ENCODE measurements around the gene ERCC6.

The ERCC6 gene

GRCh38 chr10:49519717-49520116, 19.2 kb downstream of the ERCC6 start:
- H3K27me3 Mint-ChIP-seq = no peaks in the 10 kb centered on the region
- no peaks in the 10 kb centered on the region for H3K9me3 Mint-ChIP-seq

GRCh38 chr10:49518982-49519578, 19.8 kb downstream of the ERCC6 start:
- no peaks in the 10 kb centered on the region for H3K27me3 Mint-ChIP-seq
- H3K36me3 Mint-ChIP-seq (ENCODE audit: insufficient read depth) = peaks cover 28% of the 10 kb centered on the region
- peaks cover 9% of the 10 kb centered on the region for H3K4me1 Mint-ChIP-seq
- H3K9me3 Mint-ChIP-seq = no peaks in the 10 kb centered on the region
- H3K27ac Mint-ChIP-seq (ENCODE audit: low read depth) = no peak overlapping the region
- peak; percentile 43 for ATAC-seq (replicated peaks; ENCODE audit: extremely low read depth, poor library complexity, severe bottlenecking)
- DNase-seq (ENCODE audit: low spot score in 2 of 2) = no peak
- H3K4me3 Mint-ChIP-seq = no peak overlapping the region

More at GRCh38 chr10:49519717-49520116, 19.2 kb downstream of the ERCC6 start:
- Mint-ChIP-seq H3K4me3 (no peak overlapping the region), H3K27ac (ENCODE audit: low read depth) (no peak overlapping the region), H3K4me1 (peaks cover 9% of the 10 kb centered on the region), H3K36me3 (ENCODE audit: insufficient read depth) (peaks cover 34% of the 10 kb centered on the region)
- ATAC-seq (replicated peaks; ENCODE audit: extremely low read depth, poor library complexity, severe bottlenecking) (no peak), DNase-seq (ENCODE audit: low spot score in 2 of 2) (no peak)

- no peak for ATAC-seq (replicated peaks; ENCODE audit: extremely low read depth, poor library complexity, severe bottlenecking)
- no peak for DNase-seq (ENCODE audit: low spot score in 2 of 2)
- H3K9me3 Mint-ChIP-seq = no peaks in the 10 kb centered on the region
- H3K27me3 Mint-ChIP-seq = no peaks in the 10 kb centered on the region
- no peak overlapping the region for H3K4me3 Mint-ChIP-seq
- peaks cover 9% of the 10 kb centered on the region for H3K4me1 Mint-ChIP-seq
- H3K36me3 Mint-ChIP-seq (ENCODE audit: insufficient read depth) = peaks cover 27% of the 10 kb centered on the region
- no peak overlapping the region for H3K27ac Mint-ChIP-seq (ENCODE audit: low read depth)
Measured at GRCh38 chr10:49518566-49518965, 20.4 kb downstream of the ERCC6 start.

DNA sequence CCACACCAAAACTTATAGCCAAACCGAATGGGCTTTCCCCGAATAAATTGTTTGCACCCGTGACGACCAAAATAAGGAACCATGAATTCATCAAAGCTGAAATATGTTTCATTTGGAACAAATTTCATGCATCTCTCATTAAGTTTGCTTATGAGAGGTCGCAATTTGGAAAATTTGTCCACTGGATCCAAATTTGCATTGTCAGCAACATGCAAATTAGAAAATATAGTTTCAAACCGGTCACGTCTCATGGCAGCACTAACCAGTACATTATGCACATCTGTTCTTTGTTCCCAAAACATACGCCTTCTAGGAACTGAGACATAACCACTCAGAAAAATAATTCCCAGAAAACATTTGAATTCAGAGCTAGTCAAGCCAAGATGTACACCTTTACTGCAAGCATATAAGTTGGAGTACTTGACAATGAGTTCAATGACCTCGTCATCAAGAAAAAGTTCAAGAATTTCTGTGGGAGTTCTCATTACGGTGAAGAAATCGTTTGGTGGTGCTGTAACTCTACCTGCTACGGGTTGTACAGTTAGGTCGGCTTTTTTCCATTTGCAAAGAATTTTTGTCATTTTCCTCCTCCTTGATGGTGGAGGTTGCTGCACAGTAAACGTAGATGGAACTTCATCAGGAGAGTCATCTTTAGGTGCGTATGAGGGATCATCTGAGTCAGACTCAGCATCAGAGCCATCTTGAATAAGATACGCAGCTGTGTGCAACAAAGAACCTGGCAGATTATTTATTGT, 22.5 kb downstream of the ERCC6 start:
- no peak for DNase-seq (ENCODE audit: low spot score in 2 of 2)
- H3K4me1 Mint-ChIP-seq = peaks cover 15% of the 10 kb centered on the region
- no peak overlapping the region for H3K4me3 Mint-ChIP-seq
- H3K9me3 Mint-ChIP-seq = no peaks in the 10 kb centered on the region
- no peak overlapping the region for H3K27ac Mint-ChIP-seq (ENCODE audit: low read depth)
- H3K27me3 Mint-ChIP-seq = no peaks in the 10 kb centered on the region
- ATAC-seq (replicated peaks; ENCODE audit: extremely low read depth, poor library complexity, severe bottlenecking) = no peak
- peaks cover 19% of the 10 kb centered on the region for H3K36me3 Mint-ChIP-seq (ENCODE audit: insufficient read depth)

DNA sequence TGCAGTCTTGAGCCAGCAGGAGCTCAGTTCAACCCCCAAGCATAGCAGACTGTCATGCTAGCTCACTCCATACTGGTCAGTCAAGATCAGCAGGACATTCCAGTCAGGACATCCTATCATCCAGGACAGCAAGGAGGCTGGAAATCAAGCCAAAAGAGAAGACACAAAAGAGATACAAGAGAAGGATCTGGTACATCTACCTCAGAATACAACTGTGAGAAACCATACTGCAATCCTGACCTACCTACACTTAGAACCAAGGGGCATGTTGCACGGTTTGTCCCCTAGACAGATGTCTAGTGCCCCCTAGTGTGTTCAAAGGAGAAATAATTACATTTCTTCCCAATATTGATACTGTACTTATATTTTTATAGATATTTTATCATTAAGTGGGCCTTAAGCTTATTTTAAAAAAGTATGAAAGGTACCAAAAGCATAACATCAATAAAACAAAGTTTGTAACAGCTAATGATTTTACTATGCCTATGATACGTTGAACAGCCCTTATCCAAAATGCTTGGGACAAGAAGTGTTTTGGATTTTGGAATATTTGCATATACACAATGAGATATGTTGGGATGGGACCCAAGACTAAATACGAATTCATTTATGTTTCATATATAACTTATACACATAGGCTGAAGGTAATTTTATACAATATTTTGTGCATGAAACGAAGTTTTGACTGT, 26.7 kb downstream of the ERCC6 start:
- H3K36me3 Mint-ChIP-seq (ENCODE audit: insufficient read depth) = peaks cover 16% of the 10 kb centered on the region

GRCh38 chr10:49509771-49510303, 29.1 kb downstream of the ERCC6 start:
- H3K4me3 Mint-ChIP-seq = no peak overlapping the region
- ATAC-seq (replicated peaks; ENCODE audit: extremely low read depth, poor library complexity, severe bottlenecking) (no peak), DNase-seq (ENCODE audit: low spot score in 2 of 2) (no peak)
- H3K9me3 Mint-ChIP-seq = no peaks in the 10 kb centered on the region
- no peak overlapping the region for H3K27ac Mint-ChIP-seq (ENCODE audit: low read depth)
- peaks cover 35% of the 10 kb centered on the region for H3K4me1 Mint-ChIP-seq
- H3K36me3 Mint-ChIP-seq (ENCODE audit: insufficient read depth) = peaks cover 4% of the 10 kb centered on the region
- no peaks in the 10 kb centered on the region for H3K27me3 Mint-ChIP-seq

More for the DNA sequence above, 26.7 kb downstream of the ERCC6 start:
- Mint-ChIP-seq H3K27ac (ENCODE audit: low read depth) (no peak overlapping the region), H3K27me3 (no peaks in the 10 kb centered on the region), H3K9me3 (no peaks in the 10 kb centered on the region), H3K4me1 (peaks cover 27% of the 10 kb centered on the region), H3K4me3 (no peak overlapping the region)
- ATAC-seq (replicated peaks; ENCODE audit: extremely low read depth, poor library complexity, severe bottlenecking) (peak; percentile 45), DNase-seq (ENCODE audit: low spot score in 2 of 2) (no peak)

DNA sequence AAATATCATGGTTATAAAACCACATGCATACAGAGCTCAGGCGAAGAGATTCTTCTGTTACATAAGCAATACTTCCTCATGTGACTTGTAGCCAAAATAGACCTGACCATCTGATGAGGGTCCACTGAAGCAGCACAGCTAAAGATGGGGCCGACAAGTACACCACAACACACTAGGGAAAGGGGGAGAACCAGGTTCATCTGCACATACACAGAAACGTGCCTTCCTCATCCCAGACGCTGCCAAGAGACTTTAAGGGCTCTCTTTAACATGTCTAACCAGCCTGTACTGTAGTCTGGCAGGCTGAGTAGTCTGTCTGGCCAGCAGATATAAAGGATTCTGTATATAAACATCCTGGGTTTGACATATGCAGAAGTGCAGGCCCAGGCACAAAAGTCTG, 30.3 kb downstream of the ERCC6 start:
- Mint-ChIP-seq H3K27me3 (no peaks in the 10 kb centered on the region), H3K4me3 (peak overlapping the region; percentile 23), H3K27ac (ENCODE audit: low read depth) (no peak overlapping the region), H3K4me1 (peaks cover 35% of the 10 kb centered on the region), H3K9me3 (no peaks in the 10 kb centered on the region), H3K36me3 (ENCODE audit: insufficient read depth) (peaks cover 4% of the 10 kb centered on the region)
- DNase-seq (ENCODE audit: low spot score in 2 of 2) (no peak), ATAC-seq (replicated peaks; ENCODE audit: extremely low read depth, poor library complexity, severe bottlenecking) (no peak)

- DNase-seq (ENCODE audit: low spot score in 2 of 2) (peak in 1 of 2 donors; percentile 25), ATAC-seq (replicated peaks; ENCODE audit: extremely low read depth, poor library complexity, severe bottlenecking) (peak; percentile 92)
- Mint-ChIP-seq H3K27me3 (no peaks in the 10 kb centered on the region), H3K27ac (ENCODE audit: low read depth) (no peak overlapping the region), H3K4me3 (peak overlapping the region; percentile 23), H3K36me3 (ENCODE audit: insufficient read depth) (peaks cover 4% of the 10 kb centered on the region), H3K4me1 (peaks cover 35% of the 10 kb centered on the region), H3K9me3 (no peaks in the 10 kb centered on the region)
Measured at GRCh38 chr10:49508249-49508648, 30.7 kb downstream of the ERCC6 start.

DNA sequence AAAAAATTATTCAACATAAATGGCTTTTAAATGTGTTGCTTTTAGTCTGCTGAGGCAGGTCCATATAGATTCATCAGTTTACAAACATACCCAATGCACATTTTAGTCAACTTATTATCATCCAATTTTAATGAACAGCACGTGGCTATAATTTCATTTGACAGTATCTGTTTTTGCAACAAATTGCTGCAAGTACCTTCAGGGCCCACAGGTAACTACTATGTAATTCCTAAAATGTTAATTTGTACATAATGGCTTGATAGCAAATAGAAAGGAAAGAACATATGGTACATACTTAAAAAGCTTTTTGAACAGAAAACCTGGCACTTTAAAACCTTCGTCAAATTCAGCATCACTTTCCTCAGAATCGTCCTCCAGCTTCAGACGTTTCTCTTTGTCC, 33.3 kb downstream of the ERCC6 start:
- Mint-ChIP-seq H3K4me1 (peaks cover 30% of the 10 kb centered on the region), H3K36me3 (ENCODE audit: insufficient read depth) (peaks cover 4% of the 10 kb centered on the region), H3K27me3 (no peaks in the 10 kb centered on the region), H3K27ac (ENCODE audit: low read depth) (no peak overlapping the region), H3K9me3 (no peaks in the 10 kb centered on the region), H3K4me3 (no peak overlapping the region)
- no peak for ATAC-seq (replicated peaks; ENCODE audit: extremely low read depth, poor library complexity, severe bottlenecking)
- no peak for DNase-seq (ENCODE audit: low spot score in 2 of 2)

DNA sequence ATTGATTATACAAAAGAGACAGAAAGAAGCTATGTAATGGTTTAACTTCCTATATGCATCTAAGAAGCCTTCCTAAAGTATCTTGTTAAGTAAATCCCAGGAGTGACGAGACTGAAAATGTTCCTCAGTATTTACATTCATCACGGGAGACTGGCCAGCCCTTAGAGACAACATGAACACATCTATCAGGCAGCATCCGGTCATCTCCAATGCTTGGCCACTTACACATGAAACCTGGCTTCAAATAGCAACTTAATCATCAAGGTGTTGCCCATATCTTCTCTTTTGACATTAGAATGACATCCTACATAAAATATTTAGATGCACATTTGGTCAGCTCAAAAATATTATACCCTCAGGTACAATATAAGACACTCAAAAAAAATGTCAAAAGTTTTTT, 33.8 kb downstream of the ERCC6 start:
- Mint-ChIP-seq H3K36me3 (ENCODE audit: insufficient read depth) (peaks cover 4% of the 10 kb centered on the region), H3K4me3 (no peak overlapping the region), H3K9me3 (no peaks in the 10 kb centered on the region), H3K4me1 (peaks cover 25% of the 10 kb centered on the region), H3K27me3 (no peaks in the 10 kb centered on the region), H3K27ac (ENCODE audit: low read depth) (no peak overlapping the region)
- DNase-seq (ENCODE audit: low spot score in 2 of 2) (no peak), ATAC-seq (replicated peaks; ENCODE audit: extremely low read depth, poor library complexity, severe bottlenecking) (no peak)

GRCh38 chr10:49504528-49504927, 34.4 kb downstream of the ERCC6 start:
- no peak overlapping the region for H3K4me3 Mint-ChIP-seq
- H3K9me3 Mint-ChIP-seq = no peaks in the 10 kb centered on the region
- no peaks in the 10 kb centered on the region for H3K27me3 Mint-ChIP-seq
- ATAC-seq (replicated peaks; ENCODE audit: extremely low read depth, poor library complexity, severe bottlenecking) (no peak), DNase-seq (ENCODE audit: low spot score in 2 of 2) (no peak)
- H3K36me3 Mint-ChIP-seq (ENCODE audit: insufficient read depth) = peaks cover 4% of the 10 kb centered on the region
- no peak overlapping the region for H3K27ac Mint-ChIP-seq (ENCODE audit: low read depth)
- H3K4me1 Mint-ChIP-seq = peaks cover 24% of the 10 kb centered on the region

- H3K27ac Mint-ChIP-seq (ENCODE audit: low read depth) = no peak overlapping the region
- DNase-seq (ENCODE audit: low spot score in 2 of 2) (no peak), ATAC-seq (replicated peaks; ENCODE audit: extremely low read depth, poor library complexity, severe bottlenecking) (no peak)
- H3K36me3 Mint-ChIP-seq (ENCODE audit: insufficient read depth) = peaks cover 3% of the 10 kb centered on the region
- H3K4me3 Mint-ChIP-seq = no peak overlapping the region
- no peaks in the 10 kb centered on the region for H3K9me3 Mint-ChIP-seq
- no peaks in the 10 kb centered on the region for H3K27me3 Mint-ChIP-seq
- H3K4me1 Mint-ChIP-seq = peaks cover 14% of the 10 kb centered on the region
Measured at GRCh38 chr10:49502358-49502757, 36.6 kb downstream of the ERCC6 start.
